Lower lobe of right lung (tissue), 2 donors: ENCODE results near the gene TOMM40L. TPM values are rescaled to one million over a fixed set of nuclear protein-coding genes. Genes with fewer than 3 reads are reported as not detected.
"Not testable (repeated sequence)": the region's sequence is repeated elsewhere in the genome, so short reads cannot be mapped to it uniquely, and the experiment has no call there.

Source experiments
- ATAC-seq, 2 donors: fragments of 200-7000 bp; cut with Tn5 transposase; one replicate each; pipeline ENCODE4 v1.9.1; 2020 to 2022; ENCODE audit warnings: mild to moderate bottlenecking in 2 of 2, moderate library complexity in 2 of 2
- DNase-seq: peaks from one replicate; pipeline ENCODE4 v3.0.0-alpha.2; 2020
- H3K27ac ChIP-seq: fragments of 200-600 bp; one replicate; pipeline ENCODE4 v1.8.0; 2022
- H3K27me3 ChIP-seq: fragments of 200-600 bp; one replicate; pipeline ENCODE4 v1.8.0; 2022; ENCODE audit warnings: low read depth
- H3K36me3 ChIP-seq: fragments of 200-600 bp; one replicate; pipeline ENCODE4 v1.8.0; 2022; ENCODE audit warnings: mild to moderate bottlenecking
- H3K4me1 ChIP-seq: fragments of 200-600 bp; one replicate; pipeline ENCODE4 v1.8.0; 2022
- H3K4me3 ChIP-seq: fragments of 200-600 bp; one replicate; pipeline ENCODE4 v1.8.0; 2022; ENCODE audit warnings: mild to moderate bottlenecking
- H3K9me3 ChIP-seq: fragments of 200-600 bp; one replicate; pipeline ENCODE4 v1.8.0; 2022
- intact Hi-C: fragments of 100-400 bp; cut with DNase I; formaldehyde crosslinking; loops from one replicate; pipeline ENCODE4 v1.11.0; 2022
- total RNA-seq: library from RNA; stranded (reverse); fragmentation: NEBNext Ultra II Directional; extraction: Animal tissue kit (Norgen Biotek cat#: 25700); gene quantifications from one replicate; pipeline ENCODE4 v1.2.1, GENCODE V29; 2021
- TF ChIP-seq, protein P1 (sequence below): fragments of 200-600 bp; IDR thresholded peaks from one replicate; pipeline ENCODE4 v1.8.0; 2022; ENCODE audit warnings: antibody characterized with exemption, mild to moderate bottlenecking
- donor health status: DM: no; HTN: yes; CAD: no; lungs with severe emphysema.

TOMM40L gene
- total RNA-seq, 1 donor from 2014 or later = 11.6 TPM

DNA sequence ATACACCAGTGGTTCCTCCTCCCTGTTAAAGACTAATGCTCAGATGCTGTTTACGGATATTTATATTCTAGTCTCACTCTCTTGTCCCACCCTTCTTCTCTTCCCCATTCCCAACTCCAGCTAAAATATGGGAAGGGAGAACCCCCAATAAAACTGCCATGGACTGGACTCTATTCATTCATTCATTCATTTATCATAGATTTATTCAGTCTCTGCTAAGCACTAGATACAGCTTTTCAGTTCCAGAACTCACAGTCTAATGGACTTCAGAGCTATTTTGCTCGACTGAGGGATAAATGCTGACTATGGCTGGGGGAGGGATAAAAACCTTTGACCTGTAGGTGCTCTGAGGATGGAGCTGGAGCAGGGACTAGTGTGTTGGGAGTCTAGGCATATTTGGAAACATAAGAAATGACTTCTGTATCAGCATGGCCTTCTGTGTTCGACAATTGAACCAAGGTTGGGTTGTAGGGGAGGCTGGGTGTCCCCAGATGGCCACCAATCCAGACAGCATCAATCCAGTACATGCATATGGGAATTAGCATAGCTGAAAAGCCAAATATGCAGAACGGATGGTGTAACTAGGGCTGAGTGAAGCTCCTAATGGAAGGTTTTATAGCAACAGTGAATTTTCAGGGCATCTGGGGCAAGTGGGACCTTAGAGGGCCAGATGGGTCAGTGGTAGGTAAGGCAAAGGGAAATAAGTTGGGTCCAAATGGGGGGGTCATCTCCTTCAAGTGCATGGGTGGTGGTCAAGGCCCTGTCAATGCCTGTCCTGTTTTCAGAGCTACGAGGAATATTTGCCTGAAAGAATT lies 6.6 kb upstream of the TOMM40L start:
- H3K4me1 ChIP-seq = no peaks in the 10 kb centered on the region
- H3K36me3 ChIP-seq = peaks cover 6% of the 10 kb centered on the region
- H3K4me3 ChIP-seq = no peak overlapping the region
- H3K9me3 ChIP-seq = no peaks in the 10 kb centered on the region
- ATAC-seq = no peak
- no peak for DNase-seq
- intact Hi-C loops = no loop called here
- H3K27me3 ChIP-seq = no peaks in the 10 kb centered on the region
- H3K27ac ChIP-seq = no peak overlapping the region
- TF ChIP-seq, protein P1, sequence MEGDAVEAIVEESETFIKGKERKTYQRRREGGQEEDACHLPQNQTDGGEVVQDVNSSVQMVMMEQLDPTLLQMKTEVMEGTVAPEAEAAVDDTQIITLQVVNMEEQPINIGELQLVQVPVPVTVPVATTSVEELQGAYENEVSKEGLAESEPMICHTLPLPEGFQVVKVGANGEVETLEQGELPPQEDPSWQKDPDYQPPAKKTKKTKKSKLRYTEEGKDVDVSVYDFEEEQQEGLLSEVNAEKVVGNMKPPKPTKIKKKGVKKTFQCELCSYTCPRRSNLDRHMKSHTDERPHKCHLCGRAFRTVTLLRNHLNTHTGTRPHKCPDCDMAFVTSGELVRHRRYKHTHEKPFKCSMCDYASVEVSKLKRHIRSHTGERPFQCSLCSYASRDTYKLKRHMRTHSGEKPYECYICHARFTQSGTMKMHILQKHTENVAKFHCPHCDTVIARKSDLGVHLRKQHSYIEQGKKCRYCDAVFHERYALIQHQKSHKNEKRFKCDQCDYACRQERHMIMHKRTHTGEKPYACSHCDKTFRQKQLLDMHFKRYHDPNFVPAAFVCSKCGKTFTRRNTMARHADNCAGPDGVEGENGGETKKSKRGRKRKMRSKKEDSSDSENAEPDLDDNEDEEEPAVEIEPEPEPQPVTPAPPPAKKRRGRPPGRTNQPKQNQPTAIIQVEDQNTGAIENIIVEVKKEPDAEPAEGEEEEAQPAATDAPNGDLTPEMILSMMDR = no peak

- Histone ChIP-seq H3K36me3 (no peaks in the 10 kb centered on the region), H3K27ac (no peak overlapping the region), H3K9me3 (no peaks in the 10 kb centered on the region), H3K4me1 (peaks cover 2% of the 10 kb centered on the region), H3K4me3 (no peak overlapping the region), H3K27me3 (no peaks in the 10 kb centered on the region)
- DNase-seq (no peak), ATAC-seq (no peak)
- intact Hi-C loops = no loop called here
- TF ChIP-seq, protein P1 = no peak
Measured at GRCh38 chr1:161220002-161220401, 5.9 kb upstream of the TOMM40L start.

- Histone ChIP-seq H3K4me3 (no peak overlapping the region), H3K4me1 (peaks cover 22% of the 10 kb centered on the region), H3K9me3 (no peaks in the 10 kb centered on the region), H3K27ac (no peak overlapping the region), H3K27me3 (no peaks in the 10 kb centered on the region), H3K36me3 (no peaks in the 10 kb centered on the region)
- intact Hi-C loops = no loop called here
- TF ChIP-seq, protein P1 = no peak
- ATAC-seq (no peak), DNase-seq (no peak)
Measured at GRCh38 chr1:161222175-161223019, 3.5 kb upstream of the TOMM40L start.

DNA sequence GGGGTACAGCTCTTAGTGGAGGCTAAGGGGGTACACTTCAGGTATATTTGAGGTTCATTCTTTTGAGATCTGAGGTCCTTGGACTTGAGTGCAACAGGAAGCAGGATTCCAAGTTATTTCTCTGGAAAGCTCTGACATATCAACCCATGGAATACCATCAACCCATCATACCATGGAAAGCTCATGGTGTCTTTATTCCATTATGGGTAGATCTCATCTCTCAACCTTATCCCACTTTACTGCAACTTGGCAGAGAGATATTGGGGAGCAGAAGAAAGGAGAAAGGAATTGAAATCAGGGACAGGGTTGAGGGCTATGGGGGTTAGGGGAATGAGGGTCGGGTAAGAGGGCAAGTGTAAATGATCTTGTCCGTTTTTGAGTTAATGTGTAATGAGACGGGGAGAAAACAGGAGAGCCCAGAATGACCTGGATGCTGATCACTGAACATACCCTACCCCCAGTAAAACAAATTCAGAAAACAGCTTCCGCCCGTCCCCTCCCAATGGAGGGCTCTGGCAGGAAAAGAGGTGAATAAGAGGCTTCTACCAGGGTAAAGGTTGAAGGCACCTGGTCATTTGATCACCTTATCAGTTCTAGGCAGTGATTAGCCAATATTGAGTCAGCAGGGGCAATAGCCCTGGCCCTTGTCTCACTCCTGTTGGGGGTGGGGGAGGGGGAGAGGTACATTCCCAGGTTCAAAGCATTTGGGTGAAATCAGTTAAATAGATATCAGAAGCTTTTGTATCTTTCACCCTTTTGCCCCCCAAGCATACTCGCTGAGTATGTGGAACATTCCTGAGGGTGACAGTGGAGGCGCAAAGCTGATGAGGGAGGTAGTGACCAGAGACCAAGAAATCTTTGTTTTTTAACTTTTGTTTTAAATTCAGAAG lies 1.8 kb upstream of the TOMM40L start:
- Histone ChIP-seq H3K27me3 (no peaks in the 10 kb centered on the region), H3K4me1 (peaks cover 26% of the 10 kb centered on the region), H3K36me3 (peaks cover 8% of the 10 kb centered on the region), H3K27ac (no peak overlapping the region), H3K9me3 (no peaks in the 10 kb centered on the region), H3K4me3 (no peak overlapping the region)
- intact Hi-C loops = no loop called here
- DNase-seq (no peak), ATAC-seq (no peak)
- TF ChIP-seq, protein P1 = no peak

GRCh38 chr1:161224695-161225087 lies 1.2 kb upstream of the TOMM40L start:
- peaks cover 26% of the 10 kb centered on the region for H3K4me1 ChIP-seq
- H3K4me3 ChIP-seq, DNase-seq, intact Hi-C loops, H3K27me3 ChIP-seq, H3K9me3 ChIP-seq, H3K27ac ChIP-seq, ATAC-seq: not testable (repeated sequence)
- H3K36me3 ChIP-seq = peaks cover 15% of the 10 kb centered on the region
